NCI-H82 treated with DMSO at 0.1 percent for 48 hours (cell line): ENCODE data around the gene TSPAN2.

Experiments
- DNase-seq: peaks from one replicate; lab custom pipeline; 2025; ENCODE audit not compliant: unreplicated experiment; lab: John Stamatoyannopoulos, UW

Gene TSPAN2

DNA sequence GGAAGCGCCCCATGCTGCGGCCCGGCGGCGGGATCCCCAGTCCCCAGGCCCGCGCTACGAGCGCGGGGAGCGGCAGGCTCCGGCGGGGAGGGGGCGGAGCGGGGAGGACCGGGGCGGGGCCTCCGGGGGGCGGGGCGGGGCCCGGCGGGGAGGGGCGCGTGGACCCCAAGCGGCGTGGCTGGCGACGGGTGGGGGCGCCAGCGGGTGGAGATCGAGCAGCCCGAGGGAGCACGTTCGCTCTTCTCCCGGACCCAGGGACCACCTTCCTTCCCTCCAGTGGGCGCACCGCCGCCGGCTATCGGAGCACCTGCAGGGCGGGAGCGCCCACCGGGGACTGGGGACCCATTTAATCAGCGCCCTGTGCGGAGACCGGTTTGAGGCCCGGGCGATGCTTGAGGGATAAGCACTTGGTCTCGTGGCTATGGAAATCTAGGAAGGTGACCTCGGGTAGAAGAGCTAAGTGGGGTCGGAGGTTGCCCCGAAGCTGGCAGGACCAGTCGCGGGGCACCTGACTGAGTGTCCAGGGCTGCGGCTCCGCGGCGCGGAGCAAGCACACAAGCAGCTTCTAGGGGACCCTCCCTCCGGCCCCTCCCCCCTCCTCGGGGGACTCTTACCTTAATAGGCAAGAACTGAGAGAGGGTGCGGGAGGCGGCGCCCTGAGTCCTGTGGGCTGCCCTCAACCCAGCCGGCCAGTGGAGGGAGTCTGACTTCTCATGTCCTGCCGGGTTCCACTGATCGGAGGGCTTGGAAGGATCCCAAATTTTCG lies at the start of gene TSPAN2:
TSS of gene TSPAN2 (minus strand) at position 84 of the 766 bp plus-strand sequence. CDS start at position 13, 71 bp downstream.
- DNase-seq = no peak

DNA sequence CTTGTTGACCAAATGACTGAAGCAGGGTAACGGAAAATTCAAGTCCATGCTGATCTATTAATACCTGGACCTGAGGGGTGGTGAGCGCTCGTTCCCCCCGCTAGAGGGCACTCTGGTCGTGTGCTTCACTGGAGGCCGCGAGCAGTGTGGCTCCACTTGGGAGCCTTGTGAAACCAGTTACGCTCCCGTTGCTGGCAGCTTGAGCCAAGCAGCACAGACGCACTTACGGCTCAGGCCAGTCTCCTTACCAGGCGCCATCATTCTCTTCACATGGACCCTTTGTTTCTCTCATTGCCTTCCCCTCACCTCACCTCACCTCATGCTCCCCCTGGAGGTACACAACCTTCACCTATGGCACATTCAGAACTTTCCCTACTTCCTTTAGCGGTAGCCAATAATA lies 49.7 kb upstream of the TSPAN2 start:
- DNase-seq = peak; percentile 48

DNA sequence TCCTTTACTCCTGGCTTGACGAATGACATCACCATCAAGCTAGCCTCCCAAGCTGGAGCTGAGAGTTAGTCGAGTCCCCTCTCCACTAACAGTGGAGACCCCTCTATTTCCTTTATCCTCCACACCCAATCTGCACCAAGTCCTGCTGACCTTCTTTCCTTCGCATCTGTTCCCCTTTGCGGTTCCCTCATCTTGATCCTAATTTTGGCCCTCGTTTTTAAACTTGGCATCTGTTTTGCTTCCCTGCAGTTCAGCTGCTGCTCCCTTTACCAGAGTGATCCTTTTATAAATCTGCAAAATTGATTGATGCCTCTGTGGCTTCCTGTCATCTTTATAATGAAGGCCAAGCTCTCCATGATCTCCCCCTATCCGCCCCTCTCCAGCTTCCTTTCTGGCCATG lies 49.0 kb upstream of the TSPAN2 start:
- no peak for DNase-seq

DNA sequence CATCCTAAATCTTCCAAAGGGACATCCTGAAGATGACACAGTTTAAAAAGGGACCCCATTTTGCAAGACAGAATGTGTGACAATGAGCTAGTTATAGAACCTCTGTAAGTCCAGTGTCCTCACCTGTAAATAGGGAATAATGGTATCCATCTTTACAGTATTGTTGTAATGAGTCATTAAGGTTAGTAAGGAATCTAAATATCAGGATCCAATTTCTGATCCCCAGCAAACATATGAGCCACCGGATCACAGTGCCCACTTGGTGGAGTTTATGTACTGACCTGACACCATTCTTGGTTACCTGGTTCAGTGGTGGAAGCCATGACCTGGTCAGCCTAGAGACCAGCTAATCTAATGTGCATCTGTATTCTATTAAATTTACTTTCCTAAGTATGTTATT lies 47.9 kb upstream of the TSPAN2 start:
- DNase-seq = no peak

DNA sequence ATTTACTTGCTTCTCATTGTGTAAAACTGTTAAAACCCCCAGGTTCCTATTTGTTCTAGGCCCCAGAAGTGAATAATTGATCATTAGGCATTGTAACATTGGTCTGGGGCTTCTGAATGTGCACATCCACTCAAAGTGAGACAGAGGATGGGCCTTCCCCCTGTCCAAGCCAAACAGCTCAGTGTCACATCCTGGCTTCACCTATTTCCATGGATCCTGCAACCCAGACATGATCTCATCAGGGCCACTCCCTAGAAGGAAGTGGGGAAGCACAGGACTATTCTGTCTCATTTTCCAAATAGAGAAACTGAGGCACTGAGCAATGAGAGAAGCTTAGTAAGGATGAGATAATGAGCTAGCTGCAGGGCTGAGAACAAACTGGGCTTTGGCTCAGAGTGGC lies 47.4 kb upstream of the TSPAN2 start:
- no peak for DNase-seq

DNA sequence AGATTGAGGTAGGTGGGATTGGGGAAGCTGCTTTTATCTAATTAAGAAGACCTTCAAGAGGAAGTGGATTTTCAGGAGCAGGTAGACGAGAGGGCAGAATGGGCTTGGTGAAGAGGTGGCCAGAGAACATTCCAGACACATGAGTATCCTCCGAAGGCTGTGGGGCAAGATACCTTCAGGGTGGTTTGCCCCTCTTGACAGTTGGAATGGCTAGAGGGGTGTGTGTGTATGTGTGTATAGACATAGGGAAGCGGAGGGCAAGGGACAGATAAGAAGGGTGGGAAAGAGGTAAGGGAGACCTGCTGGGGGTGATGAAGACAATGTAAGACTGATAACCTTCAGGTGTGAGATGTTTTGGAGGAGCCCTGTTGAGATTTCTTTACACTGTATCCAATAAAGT lies 46.8 kb upstream of the TSPAN2 start:
- DNase-seq = no peak

DNA sequence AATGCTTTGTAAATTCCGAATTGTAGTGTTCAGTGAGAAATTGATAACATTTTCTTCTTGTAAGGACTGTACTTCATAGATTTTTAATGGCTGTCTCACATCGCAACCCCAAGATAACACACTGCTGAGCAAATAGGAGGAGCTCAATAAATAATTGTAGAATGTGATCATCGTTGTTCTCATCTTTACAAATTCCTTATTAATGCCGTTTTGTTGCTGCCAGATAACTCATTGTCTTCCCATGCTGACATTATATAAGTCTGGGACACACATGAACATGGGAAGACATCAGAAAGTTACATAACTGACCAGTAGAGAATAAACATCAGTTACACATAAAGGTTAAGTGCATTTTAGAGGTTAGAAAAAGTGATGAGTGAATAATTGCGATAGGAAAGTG lies 46.4 kb upstream of the TSPAN2 start:
- no peak for DNase-seq

DNA sequence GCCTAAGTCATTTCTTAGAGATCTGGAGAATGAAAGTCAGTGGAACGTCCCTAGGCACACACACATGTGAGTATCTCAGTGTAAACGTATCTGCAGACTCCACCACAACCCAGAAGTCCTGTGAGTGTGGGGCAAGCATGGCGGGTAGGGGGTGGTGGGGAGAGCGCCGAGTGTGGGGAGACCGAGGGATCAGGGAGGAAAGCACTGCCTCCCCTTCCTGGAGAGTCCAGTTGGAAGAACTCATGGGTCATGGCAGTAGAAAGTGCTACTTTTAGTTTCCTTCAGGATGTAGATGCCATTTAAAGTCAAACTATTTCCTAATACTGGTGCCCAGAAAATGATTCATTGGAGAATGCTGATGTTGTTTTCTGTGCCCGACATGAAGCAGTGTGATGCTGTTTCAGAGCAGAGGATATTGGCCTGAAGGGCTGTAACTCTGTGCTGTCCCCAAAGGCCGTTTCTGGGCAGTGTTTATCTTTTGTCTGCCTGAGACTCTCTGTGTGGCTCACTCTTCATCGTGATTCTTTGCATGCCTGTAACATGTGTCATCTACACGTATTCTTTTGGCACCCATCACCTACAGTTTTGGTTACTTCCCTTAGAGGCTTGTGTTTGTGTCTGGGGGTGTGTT lies 45.7 kb upstream of the TSPAN2 start:
- DNase-seq = no peak

DNA sequence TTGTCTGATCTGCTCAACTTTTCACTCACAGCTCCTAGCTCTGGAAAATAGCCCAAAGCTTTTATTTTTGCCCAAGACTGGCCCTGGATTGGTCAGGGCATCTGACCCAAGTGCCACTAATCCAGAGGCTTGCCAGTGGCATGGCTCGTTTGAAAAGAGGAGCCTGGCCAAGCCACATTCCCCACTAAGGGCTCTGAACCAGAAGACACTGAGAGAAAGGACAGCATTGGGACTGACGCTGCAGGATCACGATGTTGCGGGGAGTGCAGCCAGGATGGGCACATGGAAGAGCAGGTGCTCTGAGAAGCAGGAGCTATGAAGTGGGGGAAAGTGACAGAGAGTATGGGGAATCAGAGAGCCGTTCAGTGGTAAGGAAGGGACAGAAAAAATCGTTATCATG lies 44.9 kb upstream of the TSPAN2 start:
- no peak for DNase-seq

DNA sequence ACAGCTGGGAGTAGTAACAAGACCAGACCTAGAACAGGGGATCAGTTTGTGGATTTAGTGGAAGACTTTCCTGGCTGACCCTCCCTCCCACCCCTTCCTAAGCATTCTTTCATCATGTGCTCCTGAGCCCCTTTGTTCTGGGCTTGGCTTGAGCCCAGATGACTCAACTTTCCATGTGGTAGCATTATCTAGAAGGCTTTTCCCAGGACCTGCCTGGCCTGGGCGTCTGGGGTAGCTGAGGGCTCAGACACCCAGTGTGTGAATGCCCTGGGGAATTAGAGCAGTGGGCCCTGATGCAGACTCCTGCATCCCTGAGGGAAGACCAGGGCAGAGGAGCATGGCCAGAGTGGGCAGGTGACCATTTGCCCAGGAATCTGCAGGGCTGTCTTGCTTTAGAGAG lies 44.1 kb upstream of the TSPAN2 start:
- DNase-seq = no peak

DNA sequence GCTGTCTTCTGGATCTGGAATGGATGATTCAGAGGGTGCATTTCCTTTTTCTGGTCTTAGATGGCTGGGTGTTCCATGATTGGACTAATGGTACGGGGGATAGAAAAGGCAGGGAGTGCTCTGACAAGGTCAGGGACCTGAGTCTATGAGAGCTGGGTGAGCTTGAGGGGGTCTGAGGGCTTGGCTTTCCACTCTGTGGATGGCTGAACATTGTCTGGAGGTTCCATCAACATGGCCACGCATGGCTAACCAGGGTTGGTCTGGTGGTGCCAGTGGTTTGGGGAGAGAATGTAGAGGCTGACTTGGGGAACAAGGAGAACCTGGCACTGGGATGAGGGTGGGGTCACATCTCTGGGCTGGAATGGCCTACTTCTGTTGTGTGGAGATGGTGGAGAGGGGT lies 41.5 kb upstream of the TSPAN2 start:
- no peak for DNase-seq

DNA sequence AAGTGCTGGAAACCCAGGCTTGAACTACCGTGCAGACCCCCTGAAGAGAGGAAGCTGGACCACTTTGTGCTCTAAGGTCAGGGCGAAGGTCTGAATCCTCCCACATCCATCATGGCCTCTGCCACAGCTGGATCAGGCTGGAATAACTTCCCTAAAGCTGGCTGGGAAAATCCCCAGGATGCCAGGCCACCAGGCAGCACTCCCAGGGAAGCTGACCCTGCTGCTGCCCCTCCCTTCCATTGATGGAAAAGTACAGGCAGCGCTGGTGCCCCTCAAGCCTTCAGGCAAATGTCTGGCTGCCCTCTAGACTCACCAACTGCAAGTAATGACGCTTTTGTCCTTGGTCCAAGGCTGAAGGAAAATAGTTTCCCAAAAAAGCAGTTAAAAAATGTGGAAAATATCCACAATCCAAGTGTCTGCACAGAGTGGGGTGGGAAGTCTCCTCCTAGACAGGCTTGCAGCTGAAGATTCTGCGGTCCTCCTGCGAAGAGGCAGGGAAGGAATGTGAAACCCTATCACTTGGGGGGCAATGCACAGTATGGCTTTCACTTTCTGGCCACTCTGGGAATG lies 39.9 kb upstream of the TSPAN2 start:
- DNase-seq = no peak

DNA sequence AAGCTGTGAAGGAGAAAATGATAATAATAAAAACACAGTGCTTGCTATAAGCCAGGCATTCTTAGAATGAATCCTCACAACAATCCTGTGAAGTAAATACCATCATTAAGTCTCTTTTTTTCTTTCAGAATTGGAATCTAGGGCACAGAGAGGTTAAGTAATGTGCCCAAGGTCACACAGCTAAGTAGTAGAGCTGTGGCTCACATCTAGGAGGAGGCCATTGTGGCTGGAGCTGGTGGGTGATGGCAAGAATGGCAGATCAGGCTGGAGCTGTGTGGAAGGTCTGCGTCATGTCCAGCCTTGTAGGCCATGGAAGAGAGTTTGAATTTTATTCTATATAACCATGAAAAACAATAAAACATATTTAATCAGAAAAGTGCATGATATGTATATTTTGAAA lies 38.2 kb upstream of the TSPAN2 start:
- no peak for DNase-seq

DNA sequence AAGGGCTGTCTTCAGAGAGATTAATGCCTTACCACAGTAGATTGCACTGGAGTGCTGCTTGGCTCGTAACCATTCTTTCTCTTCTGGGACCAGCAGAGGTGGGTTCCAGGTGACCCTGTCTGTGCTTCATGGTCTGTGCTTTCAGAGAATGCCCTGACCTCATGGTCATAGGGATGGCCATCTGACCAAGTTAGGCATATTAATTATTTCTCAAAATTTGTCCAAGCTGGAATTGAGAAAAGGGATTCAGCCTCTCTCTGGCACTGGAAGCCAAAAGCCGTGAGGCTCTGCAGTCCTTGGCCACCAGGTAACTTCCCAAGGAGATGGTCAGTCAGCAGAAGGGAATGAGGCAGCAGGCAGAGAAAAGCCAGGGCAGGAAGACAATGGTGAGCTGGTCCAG lies 37.2 kb upstream of the TSPAN2 start:
- no peak for DNase-seq

DNA sequence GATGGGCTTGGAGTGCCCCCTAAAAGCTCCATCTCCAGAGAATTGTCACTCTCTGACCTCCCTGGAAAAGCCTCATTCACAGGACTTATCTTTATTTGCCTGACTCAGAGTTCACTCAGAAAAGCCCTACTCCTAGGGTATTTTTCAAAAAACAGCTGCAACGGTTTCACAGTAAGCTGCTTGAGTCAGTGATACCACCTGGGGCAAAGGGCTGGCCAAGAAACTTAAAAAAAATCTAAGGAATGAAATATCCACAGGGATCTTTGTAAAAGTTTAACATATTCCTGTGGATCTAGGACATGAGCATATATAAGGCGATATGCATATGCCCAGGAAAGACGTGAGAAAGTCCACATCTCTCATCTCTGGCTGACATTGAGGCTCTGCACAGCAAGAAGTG lies 33.8 kb upstream of the TSPAN2 start:
- no peak for DNase-seq

DNA sequence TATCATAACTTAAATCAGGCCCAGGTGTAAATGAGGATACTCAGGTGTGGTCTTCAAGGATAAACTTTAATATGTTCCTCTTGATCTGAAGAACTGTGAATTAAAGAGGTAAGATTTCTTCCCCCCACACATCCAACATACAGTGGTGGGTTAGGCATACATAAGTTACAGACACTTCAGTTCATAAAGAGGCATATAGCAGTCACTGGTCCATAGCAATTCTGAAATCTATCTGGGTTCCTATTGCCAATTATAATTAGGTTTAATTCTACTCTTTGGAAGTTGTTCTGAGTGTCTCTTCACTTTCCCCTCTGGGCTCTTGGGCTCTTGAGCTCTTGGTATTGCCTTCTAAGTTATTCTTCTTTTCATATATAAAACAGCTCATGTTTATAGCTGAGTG lies 32.5 kb upstream of the TSPAN2 start:
- no peak for DNase-seq

DNA sequence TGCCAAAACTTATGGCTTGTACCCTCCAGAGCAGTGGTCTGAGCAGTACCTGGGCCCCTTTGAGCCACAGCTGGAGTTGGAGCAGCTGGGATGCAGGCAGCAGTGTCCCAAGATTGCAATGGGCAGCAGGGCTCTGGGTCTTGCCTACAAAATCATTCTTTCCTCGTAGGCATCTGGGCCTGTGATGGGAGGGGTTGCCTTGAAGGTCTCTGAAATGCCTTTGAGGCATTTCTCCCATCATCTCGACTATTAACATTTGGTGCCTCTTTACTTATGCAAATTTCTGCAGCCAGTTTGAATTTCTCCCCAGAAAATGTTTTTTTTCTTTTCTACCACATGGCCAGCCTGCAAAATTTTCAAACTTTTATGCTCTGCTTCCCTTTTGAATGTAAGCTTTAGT lies 31.0 kb upstream of the TSPAN2 start:
- no peak for DNase-seq

DNA sequence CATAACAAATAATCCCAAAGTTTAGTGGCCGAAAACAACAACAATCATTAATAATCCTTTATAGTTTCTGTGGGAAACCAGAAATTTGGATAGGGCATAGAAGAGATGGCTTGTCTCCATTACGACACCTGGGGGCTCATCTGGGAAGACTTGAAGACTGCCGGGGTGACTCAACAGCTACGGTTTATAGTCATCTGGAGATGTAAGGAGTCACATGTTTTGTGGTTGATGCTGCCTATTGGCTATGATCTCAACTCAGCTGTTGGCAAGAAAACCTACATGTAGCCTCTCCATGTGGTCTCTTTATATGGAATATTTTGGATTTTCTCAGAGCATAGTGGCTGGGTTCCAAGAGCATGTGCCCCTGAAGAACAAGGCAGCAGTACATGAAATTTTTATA lies 29.3 kb upstream of the TSPAN2 start:
- no peak for DNase-seq

DNA sequence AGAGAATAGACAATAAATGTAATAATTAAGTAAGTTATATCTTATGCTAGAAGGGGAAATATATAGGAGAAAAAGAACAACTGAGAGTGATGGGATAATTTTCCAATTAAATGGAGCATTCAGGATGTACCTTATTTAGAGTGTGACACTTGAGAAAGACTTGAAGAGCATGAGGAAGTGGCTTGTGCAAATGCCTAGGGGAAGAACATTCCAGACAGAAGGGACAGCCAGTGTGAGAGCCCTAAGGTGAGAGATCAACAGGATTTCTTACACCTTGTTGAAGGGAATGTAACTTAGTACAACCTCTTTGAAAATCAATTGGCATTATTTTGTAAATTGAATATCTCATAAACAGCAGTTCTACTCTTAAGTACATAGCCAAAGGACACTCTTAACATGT lies 28.8 kb upstream of the TSPAN2 start:
- no peak for DNase-seq

DNA sequence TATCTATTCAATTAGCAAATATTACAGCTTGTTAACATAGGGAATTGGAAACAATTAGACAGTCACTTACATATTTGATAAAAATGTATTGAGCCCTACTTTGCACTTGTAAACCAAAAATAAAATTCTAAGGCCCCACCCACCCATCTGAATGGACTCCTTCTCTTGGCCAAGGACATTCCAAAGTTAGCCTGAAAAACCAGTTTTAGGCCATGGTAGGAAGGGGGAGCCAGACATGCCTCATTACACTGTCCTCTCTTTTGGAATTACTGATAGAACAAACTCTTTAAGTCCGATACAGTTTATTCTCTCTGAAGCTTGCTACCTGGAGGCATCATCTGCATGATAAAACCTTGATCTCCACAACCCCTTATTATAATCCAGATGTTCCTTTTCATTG lies 28.0 kb upstream of the TSPAN2 start:
- no peak for DNase-seq

DNA sequence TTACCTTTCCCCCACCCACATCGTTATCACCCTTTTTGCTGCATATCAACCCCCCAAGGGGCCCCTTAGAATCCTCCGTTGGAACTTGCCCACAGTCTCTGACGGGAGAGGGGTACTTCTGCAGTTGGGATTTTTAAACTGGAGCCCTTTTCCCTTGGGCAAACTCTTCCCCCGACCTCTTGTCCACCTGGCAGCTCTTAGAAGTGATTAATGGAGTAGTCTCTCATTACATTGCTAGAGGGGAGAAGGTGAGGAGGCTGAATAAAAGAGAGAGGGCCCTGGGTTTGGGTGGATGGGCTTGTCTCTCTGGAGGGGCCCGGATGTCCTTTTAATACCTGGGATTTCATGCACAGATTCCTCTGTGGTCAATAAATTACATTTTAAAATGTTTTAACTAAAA lies 27.2 kb upstream of the TSPAN2 start:
- no peak for DNase-seq

DNA sequence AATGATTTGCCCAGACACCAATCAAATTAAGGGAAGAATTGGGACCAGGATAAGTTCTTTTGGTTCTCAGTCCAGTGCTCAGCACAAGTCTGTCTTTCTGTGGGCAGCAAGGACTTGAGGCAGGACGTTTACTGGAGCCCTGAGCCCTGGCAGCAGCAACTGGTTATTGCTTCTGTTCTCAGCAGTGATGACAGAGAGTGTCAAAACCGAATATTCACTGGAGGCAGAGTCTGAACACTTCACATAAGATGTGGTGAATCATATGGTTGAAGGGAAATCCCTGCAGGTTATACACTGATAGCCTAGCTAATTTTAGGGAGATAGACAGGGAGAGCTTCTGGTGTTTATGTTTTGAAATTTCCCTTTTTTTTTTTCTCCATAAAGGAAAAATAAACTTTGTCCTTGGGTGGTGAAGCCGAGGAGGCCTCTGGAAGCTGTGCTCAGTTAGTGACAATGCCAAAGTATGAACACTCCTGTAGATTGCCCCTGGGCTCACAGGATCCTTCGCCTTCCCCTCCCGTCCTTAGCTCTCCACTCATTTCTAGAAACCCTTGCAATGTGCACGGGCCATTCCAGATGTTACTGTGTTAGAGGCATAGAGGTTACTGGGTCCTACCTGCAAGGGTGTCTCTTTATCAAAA lies 26.3 kb upstream of the TSPAN2 start:
- DNase-seq = no peak
